KBM-7 (cell line): ENCODE measurements around the gene DDX4.

ENCODE experiments used
- DNase-seq: peaks from one replicate; pipeline ENCODE4 v3.0.0-alpha.2; 2015
- in situ Hi-C: fragments of 300-500 bp; cut with MboI; formaldehyde crosslinking; loops from 2 replicates; pipeline ENCODE4 v1.14.3; 2020; ENCODE audit warnings: low sequenced_read_pairs, low pct_unique_long_range_greater_than_20kb, mixed read lengths

DDX4 gene

DNA sequence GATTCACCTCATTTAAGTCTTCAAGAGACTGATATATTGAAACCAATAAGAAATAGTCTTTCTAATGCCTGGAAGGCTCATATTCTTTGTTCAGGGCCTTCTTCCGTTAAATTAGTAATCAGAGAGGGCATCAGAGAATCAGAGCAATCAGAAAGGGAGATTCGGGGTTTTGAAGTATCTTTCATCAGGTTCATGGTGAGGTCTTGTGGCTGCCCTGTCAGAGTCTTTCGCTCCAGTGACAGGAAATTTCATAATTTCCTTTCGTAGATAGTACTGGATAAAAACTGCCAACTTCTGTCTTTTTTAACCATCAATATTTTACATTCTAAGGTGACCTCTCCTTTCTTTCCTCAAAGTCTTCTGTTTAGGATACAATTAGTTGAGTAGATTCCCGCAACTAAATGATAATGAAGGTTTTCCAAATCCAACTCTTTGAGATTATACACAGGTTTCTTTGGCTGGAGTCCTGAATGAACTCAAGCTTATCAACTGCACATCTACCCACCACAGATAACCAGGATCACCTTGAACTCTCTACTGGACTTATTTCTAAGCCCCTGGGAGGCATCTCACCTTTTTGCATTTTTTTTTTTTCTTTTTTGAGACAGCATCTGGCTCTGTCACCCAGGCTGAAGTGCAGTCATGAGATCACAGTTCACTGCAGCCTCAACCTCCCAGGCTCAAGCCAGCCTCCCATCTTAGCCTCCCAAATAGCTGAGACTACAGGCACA lies 118.8 kb downstream of the DDX4 start:
- DNase-seq, result peak; percentile 72
- in situ Hi-C loops, result no loop called here

DNA sequence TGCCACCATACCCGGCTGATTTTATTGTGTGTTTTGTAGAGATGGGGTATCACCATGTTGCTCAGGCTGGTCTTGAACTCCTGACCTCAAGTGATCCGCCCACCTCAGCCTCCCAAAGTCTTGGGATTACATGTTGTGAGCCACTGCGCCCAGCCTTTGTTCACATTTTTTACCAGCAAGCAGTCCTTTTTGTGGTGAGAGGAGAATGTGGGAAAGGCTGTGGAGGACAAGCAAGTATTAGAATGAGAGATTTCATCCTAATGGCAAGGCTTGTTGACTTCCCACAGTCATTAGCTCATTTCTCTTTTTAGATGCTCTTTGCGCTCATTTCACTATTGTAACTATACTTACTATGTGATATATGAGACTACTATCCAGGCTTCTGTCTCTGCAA lies 119.4 kb downstream of the DDX4 start:
- DNase-seq, result no peak
- in situ Hi-C loops, result no loop called here

DNA sequence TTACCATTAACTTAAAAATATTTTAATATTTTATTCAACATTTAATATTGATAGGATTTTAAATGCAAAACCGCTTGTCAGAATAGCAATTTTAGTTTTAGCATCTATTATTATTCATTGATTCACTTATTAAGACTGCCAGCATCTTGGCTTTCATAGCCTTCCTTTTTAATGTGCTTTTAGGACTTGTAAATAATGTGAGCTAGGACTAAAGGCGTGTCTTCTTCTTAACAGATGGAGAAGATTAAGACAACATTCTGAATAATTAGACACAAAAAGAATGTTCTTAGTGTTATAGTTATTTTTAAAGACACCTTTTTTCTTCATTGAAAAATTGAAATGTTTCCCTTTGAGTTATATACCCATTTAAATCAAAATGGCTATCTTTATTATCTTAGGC lies 120.2 kb downstream of the DDX4 start:
- in situ Hi-C loops, result no loop called here

DNA sequence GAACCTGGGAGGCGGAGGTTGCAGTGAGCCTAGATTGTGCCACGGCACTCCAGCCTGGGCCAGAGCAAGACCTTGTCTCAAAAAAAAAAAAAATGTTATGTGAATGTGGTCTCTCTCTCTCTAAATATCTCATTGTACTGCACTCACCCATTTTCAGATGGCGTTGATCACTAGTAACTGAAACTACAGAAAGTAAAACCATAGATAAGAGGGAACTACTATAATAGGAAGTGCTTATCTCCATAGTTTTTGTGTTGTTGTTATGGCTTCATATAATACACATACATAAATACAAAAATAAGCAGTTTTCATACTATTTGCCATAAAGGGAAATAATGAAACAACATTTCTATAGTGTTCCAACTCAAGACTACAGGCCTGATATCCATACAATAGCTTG lies 122.4 kb downstream of the DDX4 start:
- in situ Hi-C loops, result no loop called here

More for the DNA sequence above, 120.2 kb downstream of the DDX4 start:
- DNase-seq, result no peak

DNA sequence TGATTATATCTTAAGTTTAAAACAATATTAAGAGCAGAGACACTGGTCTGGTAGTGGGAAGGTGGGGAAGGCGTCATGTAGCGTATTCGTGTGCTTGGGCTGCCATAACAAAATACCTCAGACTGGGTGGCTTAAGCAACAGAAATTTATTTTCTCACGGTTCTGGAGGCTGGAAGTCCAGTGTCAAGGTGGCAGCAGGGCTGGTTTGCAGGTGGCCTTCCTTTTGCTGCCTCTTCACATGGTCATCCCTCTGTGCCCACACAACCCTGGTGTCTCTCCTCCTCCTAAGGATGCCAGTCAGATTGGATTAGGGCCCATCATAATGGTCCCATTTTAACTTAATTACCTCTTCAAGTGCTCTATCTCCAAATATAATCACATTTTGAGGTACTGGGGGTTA lies 122.8 kb downstream of the DDX4 start:
- in situ Hi-C loops, result no loop called here

More for the DNA sequence above, 122.4 kb downstream of the DDX4 start:
- DNase-seq, result no peak

DNA sequence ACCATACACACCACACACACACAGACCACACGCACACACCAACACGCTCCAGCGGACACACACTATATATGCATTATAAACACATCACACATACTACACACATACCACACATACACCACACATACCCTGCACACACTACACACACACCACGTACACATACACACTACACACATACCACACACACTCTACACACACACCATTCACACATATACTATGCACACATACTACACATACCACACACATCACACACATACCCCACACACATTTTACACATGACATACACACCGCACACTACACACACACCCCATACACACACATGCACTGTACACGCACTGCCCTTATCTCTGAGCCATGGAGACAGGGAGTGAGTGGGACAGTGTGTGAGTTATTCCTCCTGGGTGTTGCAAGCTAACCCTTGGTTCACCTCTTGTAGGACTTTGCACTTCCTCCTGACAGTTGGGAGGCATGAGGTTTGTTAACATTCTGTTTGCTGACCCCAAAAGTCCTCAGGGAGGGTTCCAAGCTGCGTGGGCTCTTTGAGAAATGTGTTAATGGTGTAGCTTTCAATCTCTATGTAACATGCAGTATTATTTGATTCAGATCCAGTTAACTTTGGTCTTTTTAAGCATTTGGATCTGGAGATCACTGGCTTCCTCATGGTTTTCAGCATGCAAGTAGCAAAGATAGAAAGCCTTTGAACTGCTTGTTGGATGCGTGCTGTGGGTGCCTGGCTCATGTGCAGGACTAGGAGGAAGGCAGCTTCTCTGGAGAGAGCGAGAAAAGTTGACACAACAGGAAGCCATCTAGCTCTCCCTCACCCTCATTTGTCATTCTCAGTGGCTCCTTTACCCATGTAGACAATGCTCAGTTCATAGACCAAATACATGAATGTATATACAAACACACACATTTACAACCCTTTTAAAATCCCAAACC lies 127.0 kb downstream of the DDX4 start:
- peak; percentile 36 for DNase-seq
- in situ Hi-C loops, result no loop called here

More for the DNA sequence above, 122.8 kb downstream of the DDX4 start:
- no peak for DNase-seq

DNA sequence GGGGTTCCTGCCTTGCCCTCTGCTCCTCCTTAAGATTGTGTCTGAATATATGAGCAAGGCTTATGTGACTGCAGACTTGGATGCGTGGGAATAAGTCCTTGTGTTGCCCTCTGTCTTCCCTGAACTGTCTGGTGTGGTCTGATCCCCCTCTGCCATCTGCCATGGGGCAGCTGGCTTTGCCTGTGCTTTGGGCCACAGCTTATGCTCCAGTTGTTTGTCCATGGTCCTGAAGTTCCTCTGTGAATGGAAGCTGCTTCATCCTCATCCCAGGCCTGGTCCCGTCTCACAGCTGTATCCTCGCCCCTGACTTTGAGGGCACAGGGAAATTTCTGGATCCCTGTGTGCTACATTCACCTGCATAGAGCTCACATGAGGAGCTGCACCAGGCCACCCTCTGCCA lies 128.0 kb downstream of the DDX4 start:
- no peak for DNase-seq
- in situ Hi-C loops, result no loop called here

DNA sequence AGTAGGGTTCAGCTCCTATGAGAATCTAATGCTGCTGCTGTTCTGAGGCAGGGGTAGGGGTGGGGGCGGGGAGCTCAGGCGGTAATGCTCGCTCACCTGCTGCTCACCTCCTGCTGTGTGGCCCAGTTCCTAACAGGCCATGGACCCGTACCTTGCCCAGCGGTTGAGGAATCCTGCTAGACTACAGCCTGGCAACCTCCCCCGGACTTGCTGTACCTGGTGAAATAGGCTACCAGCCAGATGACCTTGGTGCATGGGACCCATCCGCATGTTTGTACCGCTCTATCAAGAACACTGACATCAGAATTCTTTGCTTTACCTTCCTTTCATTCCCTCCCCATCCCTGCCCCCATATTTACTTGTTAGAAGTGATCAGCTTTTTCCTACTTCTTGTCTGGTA lies 128.6 kb downstream of the DDX4 start:
- in situ Hi-C loops, result no loop called here
- DNase-seq, result no peak
